T47D (cell line): ENCODE measurements around the gene CIDEB.
A peak's percentile ranks its signal among the peaks of the same experiment; 100 is the strongest.

Source experiments
- DNase-seq, 2 experiments: peaks; one replicate each; pipeline versions ENCODE4 v3.0.0 to v3.0.0-alpha.2; 2011 to 2012; ENCODE audit warnings: low read depth in 1 of 2, low spot score in 1 of 2
- JUND ChIP-seq: IDR thresholded peaks from 2 replicates; pipeline ENCODE4 v1.6.1; 2012; ENCODE audit warnings: low read depth
- in situ Hi-C: cut with HindIII; loops from 2 replicates; pipeline ENCODE4 v1.10.0; 2016; ENCODE audit warnings: low sequenced_read_pairs, low pct_unique_long_range_greater_than_20kb

Gene CIDEB

DNA sequence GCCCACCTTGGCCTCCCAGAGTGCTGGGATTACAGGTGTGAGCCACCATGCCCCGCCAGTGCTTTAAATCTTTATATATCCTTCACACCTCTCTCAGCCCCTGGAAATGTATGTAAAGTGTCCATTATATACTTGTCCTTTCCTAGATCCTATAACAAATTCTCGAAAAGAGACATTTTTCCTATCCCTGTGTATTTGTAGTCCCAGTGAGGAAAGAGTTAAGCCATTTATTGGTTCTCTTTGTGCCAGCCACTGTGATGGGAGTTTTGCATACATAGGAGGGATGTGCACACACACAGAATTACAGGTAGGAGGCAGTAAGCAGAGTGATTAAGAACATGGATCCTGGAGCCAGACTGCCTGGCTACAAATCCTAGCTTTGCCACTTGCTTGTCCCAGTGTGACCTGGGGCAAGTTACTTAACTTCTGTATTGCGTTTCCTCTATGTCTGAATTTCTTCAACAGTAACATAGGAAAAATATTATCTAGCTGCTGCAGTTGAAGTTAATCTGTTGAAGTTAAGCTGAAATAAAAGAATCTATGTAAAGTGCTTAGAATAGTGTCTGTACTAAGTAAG is 34.3 kb downstream of the CIDEB start:
- peak in 1 of 2 experiments; percentile 10 for DNase-seq
- in situ Hi-C loops: no loop called here
- no peak for TF ChIP-seq JUND

DNA sequence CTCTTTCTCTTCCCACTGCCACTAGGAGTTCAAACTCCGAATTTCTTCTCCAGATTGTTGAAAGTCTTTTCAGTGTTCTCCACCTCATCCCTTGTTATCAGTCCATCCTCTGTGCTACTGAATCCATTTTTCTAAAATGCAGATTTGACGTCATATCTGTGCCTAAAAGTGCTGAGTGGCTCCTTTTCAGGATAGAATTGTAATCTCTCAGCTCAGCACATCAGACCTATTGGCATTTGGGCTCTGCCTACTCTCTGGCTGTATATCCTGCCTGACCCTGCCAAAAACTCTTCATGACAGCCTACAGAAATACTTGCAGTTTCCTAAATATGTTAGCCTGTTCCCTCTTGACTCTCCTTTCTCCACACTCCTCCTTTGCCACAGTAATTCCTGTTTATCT is 35.3 kb downstream of the CIDEB start:
- no peak for DNase-seq
- no peak for TF ChIP-seq JUND
- in situ Hi-C loops: no loop called here

DNA sequence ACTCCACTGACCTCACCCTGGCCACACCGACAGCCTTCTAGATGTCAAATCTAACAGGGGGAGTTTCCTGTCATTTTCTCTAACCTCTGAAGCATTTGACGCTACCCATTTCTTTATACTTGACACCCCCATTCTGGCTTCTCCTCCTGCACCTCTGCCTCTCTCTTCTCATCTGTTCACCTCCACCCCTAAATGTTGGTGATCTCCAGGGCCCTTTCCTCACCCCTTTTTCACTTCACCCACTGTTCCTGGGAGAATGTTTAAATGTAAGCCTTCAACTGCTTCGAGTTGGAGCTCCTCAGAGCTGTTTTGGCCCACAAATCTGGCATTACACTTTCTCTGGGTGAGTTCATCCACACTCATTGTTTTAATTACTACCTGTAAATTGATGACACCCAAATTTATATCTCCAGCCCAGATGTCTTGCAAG is 35.9 kb downstream of the CIDEB start:
- in situ Hi-C loops: no loop called here
- no peak for TF ChIP-seq JUND
- DNase-seq: no peak

DNA sequence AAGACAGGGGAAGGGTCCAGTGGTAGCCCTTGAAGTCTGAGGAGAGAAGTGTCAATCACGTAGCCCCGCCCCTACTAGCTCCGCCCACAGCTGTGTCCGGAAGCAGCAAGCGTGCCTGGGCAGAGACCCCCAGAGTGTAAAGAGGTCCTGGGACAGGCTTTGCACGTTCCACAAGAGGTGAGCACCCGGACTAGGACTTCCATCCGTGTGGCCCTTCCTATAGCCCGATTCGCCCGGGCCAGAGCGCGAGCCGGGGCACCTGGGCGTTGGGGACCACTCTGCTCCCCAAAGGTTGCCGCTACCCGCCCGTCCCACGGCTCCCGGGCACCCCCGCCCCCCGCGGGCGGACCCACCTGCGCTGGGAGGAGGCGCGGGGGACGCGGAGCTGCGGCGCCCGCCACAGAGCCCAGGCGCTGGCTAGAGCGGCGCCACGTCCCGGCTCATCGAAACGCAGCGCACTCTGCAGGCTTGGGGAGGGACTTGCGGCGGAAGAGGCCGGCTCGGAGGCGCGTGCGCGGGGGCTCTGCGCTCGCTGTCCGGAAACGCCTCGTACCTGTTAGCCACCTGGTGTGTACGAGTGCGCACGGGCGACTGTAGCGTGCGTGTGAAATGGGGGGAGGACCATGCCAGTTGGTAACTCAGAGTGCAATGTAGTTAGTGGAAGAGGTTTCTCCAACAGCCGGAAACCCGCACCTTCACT is 36.5 kb downstream of the CIDEB start, which contains the start of gene RABGGTA:
RABGGTA (minus strand) TSS at position 464 of the 700 bp plus-strand sequence. CDS start 482 bp downstream, outside the sequence.
- peak; percentile 86 to 92 for DNase-seq
- in situ Hi-C loops: no loop called here
- TF ChIP-seq JUND: no peak

DNA sequence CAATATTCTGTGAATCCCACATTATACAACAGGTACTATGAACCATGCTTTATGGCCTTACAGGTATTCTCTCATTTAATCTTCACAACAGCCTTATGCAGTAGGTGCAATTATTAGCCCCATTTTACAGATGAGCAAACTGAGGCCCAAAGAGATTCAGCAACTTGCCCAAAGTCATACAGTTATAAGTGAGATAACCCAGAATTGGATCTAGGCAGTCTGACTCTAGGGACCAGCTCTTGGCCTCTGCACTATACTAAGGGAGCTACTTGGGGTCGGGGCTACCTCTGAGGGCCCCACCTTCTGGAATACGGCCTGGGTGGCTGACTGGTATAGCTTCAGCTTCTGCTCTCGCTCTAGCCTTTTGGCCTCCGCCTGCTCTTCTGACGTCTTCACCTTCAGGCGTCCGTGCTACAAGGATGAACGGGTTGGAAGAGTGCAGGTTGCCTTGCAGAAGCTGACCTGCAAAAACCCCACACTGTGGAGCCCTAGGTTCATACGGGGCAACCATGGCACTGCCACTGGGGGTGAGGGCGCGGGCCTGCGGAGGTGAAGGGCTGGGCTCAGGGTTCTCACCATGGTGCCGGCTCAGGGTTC is 37.1 kb downstream of the CIDEB start:
- in situ Hi-C loops: no loop called here
- no peak for TF ChIP-seq JUND
- DNase-seq: no peak

DNA sequence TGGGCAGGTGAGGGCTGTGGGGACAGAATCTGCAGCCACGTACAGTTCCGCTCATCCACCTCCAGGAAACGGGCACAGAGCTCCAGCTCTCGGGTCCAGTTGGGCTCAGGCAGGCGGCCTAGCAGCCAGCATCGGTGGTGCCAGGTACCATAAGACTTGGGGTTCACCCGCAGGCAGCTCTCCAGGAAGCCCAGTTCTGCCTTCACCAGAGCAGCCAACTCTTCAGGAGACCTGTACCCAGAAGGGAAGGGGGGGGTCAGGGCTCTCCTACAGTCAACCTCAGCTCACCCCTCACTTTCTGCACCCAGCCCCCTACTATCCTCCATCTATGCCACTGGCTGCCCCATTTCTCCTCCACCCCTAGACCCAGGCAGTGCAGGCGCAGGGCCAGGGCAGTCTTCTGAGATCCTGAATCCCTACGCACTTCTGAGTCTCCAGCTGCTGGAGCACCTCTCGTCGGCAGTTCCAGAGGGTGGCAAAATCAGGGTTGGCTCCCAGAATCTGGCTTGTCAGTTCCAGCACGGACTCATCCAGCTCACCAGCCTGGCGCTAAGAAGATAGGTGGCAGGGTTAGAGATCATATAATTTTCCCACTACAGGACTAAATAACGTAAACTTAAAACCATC is 37.8 kb downstream of the CIDEB start:
- in situ Hi-C loops: no loop called here
- TF ChIP-seq JUND: no peak
- no peak for DNase-seq

DNA sequence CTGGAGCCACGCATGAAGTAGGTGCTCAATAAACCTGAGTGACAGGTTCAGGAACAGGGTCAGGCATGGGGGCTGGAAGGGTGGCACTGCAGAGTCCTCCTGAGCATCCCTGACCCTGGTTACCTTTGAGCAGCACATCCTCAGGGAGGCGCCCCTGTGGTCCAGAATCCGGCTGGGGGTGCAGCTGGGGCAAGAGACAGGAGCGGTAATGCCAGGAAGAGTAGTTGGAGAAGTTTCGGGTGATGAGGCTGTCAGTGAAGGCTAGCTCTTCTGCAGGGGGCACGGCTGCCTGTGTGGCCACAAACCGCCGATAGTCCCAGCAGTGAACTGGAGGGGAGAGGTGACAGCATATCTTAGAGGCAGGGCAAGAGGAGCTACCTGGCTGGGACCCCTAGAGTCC is 38.4 kb downstream of the CIDEB start:
- in situ Hi-C loops: no loop called here
- DNase-seq: no peak

DNA sequence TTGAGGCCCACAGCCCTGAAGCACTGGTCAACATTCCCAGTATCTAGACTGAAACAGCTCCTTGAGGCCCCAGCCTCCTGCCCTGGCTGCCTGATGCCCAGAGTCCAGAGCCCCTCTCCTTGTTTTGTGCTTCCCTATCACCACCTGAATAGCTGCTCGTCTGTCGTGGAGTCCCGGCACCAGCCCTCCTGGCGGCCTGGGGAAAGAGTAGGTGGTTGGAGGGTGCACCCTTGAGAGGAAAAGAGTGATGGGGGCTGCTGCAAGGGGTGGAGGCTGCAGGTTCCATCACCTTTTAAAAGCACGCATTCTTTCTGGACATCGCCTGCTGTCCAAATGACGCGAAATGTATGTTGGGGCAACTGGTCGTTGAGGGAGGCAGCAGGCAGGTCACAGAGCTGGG is 39.6 kb downstream of the CIDEB start:
- DNase-seq: no peak
- in situ Hi-C loops: no loop called here
- no peak for TF ChIP-seq JUND

More for the DNA sequence above, 38.4 kb downstream of the CIDEB start:
- TF ChIP-seq JUND: no peak

DNA sequence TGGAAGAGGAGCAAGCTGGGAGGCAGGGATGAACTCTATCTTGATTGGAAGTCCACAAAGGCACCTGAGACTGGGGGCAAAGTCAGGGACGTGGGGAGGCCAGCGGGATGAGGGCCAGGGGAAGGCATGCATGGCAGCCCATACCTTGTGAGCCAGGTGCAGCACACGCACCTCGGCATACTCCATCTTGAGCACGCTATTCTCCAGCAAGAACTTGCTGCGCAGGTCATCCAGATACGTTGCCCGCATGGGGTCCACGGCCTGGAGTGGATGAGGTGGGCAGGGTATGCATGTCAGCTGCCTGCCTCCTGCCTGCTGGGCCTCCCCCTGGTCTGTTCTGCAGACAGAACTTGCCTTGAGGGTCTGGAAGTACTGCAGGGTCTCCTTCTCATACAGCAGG is 40.3 kb downstream of the CIDEB start:
- in situ Hi-C loops: no loop called here
- no peak for DNase-seq
- TF ChIP-seq JUND: no peak

DNA sequence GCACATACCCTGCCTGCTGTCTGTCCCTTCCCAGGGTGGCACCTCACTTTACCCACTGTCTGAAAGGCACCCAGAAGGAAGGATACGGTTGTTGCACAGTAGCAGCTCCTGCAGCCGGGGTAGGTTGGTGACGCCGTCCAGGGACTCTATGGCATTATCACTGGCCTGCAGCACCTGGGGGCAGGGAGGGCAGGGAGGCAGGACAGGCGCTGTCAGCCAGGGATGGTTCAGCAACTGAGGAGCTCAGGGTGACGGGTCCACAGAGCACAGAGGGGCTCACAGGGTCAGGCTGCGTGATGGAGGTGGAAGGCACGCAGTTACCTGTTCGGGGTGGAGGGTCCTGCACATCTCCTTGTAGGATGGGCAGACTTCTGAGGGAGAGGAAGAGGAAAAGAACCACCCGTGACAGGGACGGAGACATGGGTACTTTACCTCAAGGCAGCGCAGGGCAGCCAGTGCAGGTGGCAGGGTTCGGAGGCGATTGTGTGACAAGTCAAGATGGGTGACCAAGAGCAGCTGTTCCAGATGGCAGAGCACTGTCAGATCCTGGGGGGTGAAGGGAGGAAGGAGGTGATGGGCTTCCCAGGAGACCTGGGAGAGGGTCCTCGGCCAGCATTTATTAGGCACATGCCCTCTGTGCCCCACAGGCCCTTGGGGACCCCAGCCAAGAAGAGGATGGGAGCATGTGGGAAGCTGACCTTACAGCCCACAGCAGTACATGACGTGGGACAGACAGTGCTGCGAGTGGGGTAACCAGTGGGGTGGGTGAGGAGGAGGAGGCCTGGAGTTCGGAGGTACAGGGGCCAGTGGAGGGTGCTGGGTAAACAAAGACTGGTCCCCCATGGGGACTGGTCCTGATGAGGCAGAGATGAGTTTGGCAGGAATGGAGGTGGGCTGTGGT is 41.2 kb downstream of the CIDEB start:
- in situ Hi-C loops: no loop called here
- no peak for TF ChIP-seq JUND

DNA sequence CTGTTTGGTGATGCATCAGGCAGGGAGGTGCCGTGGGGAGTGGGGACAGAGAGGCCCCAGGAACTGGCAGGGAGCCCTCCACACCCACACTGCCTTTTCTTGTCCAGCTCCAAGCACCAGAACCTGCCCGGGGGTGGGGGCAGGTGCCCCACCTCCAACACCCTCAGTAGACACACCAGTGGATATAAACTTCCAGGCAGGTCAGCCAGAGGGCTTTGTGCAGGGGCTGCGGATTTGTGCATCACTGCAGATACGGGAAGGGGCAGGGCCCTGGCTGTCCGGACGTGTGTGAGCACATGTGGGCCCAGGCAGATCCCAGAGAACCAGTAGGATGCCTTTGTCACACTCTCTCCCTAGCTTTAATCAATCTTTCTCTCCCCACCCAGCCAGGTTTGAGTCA is 43.5 kb downstream of the CIDEB start:
- DNase-seq: peak in 1 of 2 experiments; percentile 3
- TF ChIP-seq JUND: no peak
- in situ Hi-C loops: no loop called here

More for the DNA sequence above, 41.2 kb downstream of the CIDEB start:
- no peak for DNase-seq

DNA sequence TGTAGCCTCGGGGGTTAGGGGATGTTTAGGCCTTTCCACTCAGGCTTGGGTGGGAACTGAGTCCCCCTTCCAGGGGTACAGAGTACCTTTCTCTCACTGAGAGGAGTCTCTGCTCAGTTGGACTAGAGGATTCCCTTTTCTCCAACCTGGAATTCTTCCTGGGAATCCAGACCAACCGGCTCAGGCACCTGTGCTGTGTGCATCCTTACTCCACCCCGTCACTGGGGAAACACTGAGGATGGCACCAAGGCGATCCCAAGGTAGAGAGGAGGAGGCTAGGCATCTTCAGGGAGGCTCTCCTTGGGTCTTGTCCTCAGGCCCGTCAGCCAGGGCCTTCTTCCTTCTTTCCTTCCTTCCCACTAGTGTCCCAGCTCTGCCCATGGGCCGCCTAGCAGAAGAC is 43.9 kb downstream of the CIDEB start:
- peak; percentile 42 to 83 for DNase-seq
- in situ Hi-C loops: no loop called here
- no peak for TF ChIP-seq JUND
